GM12865 (cell line): Measurements from ENCODE around the gene NCAM1.

Source experiments
- DNase-seq: peaks from one replicate; pipeline ENCODE4 v3.0.0; 2010; ENCODE audit warnings: low read depth
- H3K4me3 ChIP-seq: 2 replicates; pipeline ENCODE4 v1.5.1; 2011; ENCODE audit warnings: mild to moderate bottlenecking, low read depth, low read length, control low read depth
- TF ChIP-seq, protein P1 (sequence below): IDR thresholded peaks from 2 replicates; pipeline ENCODE4 v1.5.1; 2011; ENCODE audit warnings: low read length, control low read depth, low read depth, inconsistent platforms; ENCODE audit not compliant: insufficient read depth; ENCODE audit errors: missing control alignments

Gene NCAM1

GRCh38 chr11:113159988-113160807 is 199.0 kb downstream of the NCAM1 start:
- no peak for DNase-seq
- no peak overlapping the region for H3K4me3 ChIP-seq
- TF ChIP-seq, protein P1, sequence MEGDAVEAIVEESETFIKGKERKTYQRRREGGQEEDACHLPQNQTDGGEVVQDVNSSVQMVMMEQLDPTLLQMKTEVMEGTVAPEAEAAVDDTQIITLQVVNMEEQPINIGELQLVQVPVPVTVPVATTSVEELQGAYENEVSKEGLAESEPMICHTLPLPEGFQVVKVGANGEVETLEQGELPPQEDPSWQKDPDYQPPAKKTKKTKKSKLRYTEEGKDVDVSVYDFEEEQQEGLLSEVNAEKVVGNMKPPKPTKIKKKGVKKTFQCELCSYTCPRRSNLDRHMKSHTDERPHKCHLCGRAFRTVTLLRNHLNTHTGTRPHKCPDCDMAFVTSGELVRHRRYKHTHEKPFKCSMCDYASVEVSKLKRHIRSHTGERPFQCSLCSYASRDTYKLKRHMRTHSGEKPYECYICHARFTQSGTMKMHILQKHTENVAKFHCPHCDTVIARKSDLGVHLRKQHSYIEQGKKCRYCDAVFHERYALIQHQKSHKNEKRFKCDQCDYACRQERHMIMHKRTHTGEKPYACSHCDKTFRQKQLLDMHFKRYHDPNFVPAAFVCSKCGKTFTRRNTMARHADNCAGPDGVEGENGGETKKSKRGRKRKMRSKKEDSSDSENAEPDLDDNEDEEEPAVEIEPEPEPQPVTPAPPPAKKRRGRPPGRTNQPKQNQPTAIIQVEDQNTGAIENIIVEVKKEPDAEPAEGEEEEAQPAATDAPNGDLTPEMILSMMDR = no peak

DNA sequence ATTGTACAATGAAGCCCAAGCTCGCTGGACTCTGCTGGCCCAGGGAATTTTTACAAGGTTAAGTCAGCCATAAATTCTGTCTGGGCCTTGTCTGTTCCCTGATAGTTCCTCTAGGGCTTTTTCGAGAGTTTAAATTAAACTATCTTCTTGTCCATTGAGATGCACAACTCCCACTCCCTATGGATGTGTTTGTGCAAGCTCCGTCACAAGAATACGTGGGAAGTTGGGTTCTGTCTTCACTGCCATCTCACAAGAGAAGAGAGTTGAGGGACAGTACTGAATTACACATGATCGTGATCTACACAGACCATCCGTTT is 199.5 kb downstream of the NCAM1 start:
- no peak for DNase-seq
- H3K4me3 ChIP-seq = no peak overlapping the region
- TF ChIP-seq, protein P1 = no peak

DNA sequence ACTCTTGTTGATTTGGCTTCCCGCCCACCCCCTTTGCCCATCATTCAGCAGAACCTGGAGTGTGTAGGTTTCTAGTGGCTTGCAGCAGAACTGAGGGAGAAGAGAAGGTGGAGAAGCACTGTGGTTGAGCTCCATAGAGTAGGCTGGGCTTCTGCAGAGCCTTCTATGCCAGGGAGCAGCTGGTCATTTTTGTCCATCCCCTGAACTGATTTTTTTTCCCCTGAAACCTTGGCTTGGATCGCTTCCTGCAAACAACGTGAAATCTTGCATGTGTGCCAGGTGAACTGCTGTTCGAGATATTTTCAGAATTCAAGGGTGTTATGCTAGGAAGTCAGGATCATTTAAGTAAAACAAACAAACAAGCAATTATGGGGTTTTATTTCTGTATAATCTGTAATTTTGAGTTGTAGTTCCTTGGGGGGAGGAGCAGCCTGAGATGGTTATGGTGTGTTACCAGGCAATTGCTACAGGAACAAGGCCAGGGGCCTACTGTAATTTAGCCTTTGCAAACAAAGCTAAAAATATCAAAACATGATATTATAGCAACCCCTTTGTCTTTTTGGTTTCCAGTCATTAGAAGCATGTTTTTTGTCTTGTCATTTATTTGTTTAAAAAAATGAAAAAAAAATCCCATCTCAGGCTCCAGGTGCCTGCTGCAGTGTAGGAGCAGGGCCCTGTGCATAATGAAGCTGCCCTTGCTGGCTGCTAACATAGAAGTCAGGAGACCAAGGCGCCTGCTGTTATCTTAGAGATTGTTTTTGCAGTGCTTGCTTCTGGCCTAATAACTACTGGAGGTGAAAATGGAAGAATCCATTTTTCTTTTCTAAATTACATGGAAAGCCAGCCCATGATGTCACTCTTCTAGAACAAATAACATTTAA is 200.7 kb downstream of the NCAM1 start:
- DNase-seq = no peak
- H3K4me3 ChIP-seq = no peak overlapping the region
- TF ChIP-seq, protein P1 = no peak

- DNase-seq = no peak
- no peak overlapping the region for H3K4me3 ChIP-seq
- TF ChIP-seq, protein P1 = no peak
These were observed 201.4 kb downstream of the NCAM1 start for GRCh38 chr11:113162592-113162962.

DNA sequence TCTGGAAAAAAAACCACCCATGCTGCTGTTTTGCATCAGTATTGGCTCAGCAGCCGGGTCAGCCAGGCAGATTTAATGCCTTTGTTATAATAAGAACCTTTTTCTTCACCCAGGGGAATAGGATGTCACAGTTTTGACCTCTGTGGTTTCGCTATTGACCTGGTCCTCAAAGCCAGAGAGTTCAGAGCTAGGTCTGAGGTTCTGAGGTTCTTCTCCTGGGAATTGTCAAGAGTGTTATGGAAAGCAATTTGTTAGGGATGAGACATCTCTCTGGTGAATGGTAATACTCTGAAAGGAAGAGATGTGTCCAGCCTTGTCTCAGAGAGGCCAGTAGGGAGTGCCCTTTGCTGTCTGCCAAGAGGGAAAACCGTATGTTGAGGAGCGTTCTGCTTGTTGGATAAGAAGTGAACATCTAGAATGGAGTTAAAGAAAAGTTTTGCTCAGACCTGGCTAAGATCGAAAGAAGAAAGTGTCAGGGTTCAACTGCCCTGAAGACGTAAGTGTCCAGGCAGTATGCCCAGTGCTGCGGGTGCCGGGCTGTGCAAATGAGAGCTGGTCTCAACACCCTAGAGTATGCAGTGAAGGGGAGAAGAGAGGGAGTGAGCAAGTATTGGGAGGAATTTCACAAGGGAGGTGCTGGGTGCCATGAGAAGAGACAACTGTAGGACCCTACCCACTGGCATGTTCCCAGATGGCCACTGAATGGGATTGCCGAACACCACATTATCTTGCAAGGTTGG is 202.2 kb downstream of the NCAM1 start:
- no peak for DNase-seq
- TF ChIP-seq, protein P1 = no peak
- H3K4me3 ChIP-seq = no peak overlapping the region

- no peak for DNase-seq
- H3K4me3 ChIP-seq = no peak overlapping the region
- TF ChIP-seq, protein P1 = no peak
These were observed 205.1 kb downstream of the NCAM1 start for GRCh38 chr11:113166280-113166679.
